SU-DHL-6 (cell line): ENCODE measurements around the gene ANKRD33.

Experiments used
- CTCF ChIP-seq: fragments of 200-600 bp; sonication (generic); IDR thresholded peaks from one replicate; pipeline ENCODE4 v1.5.1; 2017; ENCODE audit warnings: antibody characterized with exemption, mild to moderate bottlenecking, low read length, moderate library complexity; ENCODE audit not compliant: insufficient read depth, poor library complexity, severe bottlenecking
- EZH2phosphoT487 ChIP-seq: fragments of 200-600 bp; sonication (generic), shearing (Covaris generic); conservative IDR thresholded peaks from 2 replicates; pipeline ENCODE4 v1.6.1; 2018; ENCODE audit warnings: mild to moderate bottlenecking, antibody characterized with exemption, low read length, moderate library complexity, mixed read lengths

- TF ChIP-seq CTCF (no peak), EZH2phosphoT487 (no peak)
Measured at GRCh38 chr12:51871918-51872688, 15.8 kb upstream of the ANKRD33 start.
